ENCODE results near the gene DNAI7.

- TF ChIP-seq CTCF (conservative IDR thresholded peaks at IDR 0.05) (no peak), ZFX (IDR thresholded peaks at IDR 0.05) (no peak)
Observed at GRCh38 chr12:25106818-25107217, 88.1 kb downstream of the DNAI7 start.

All from C4-2B (cell line).